SK-MEL-5 (cell line): ENCODE results near the gene ABLIM3. TPM values are rescaled to one million over a fixed set of nuclear protein-coding genes. Genes with fewer than 3 reads are reported as not detected.

Experiments used
- DNase-seq: peaks from one replicate; pipeline ENCODE4 v3.0.0-alpha.2; 2016; ENCODE audit warnings: low read depth, low spot score
- in situ Hi-C: cut with HindIII; loops from 2 replicates; pipeline ENCODE4 v1.10.0; 2016; ENCODE audit warnings: low sequenced_read_pairs, high pct_unique_total_duplicates, low pct_unique_long_range_greater_than_20kb
- total RNA-seq: library from RNA; depleted of rRNA; stranded (reverse); fragments of >200 nt; shearing (Covaris generic); gene quantifications from 2 replicates; pipeline ENCODE4 v1.2.3, GENCODE V29; 2014; rRNA removed

The ABLIM3 gene
- total RNA-seq, 1 experiment from 2014 or later: 0.58 TPM

GRCh38 chr5:149299451-149300054, 158.3 kb downstream of the ABLIM3 start:
- in situ Hi-C loops: no loop called here
- no peak for DNase-seq

- in situ Hi-C loops: no loop called here
These were observed 159.1 kb downstream of the ABLIM3 start for GRCh38 chr5:149300441-149300840.

GRCh38 chr5:149301049-149301743, 159.9 kb downstream of the ABLIM3 start:
- DNase-seq: no peak
- in situ Hi-C loops: no loop called here

More at GRCh38 chr5:149300441-149300840, 159.1 kb downstream of the ABLIM3 start:
- DNase-seq: no peak

- in situ Hi-C loops: no loop called here
- no peak for DNase-seq
These were observed 160.6 kb downstream of the ABLIM3 start for GRCh38 chr5:149301744-149302380.

GRCh38 chr5:149302641-149303040, 161.3 kb downstream of the ABLIM3 start:
- no peak for DNase-seq
- in situ Hi-C loops: no loop called here

GRCh38 chr5:149303210-149303609, 161.9 kb downstream of the ABLIM3 start:
- in situ Hi-C loops: no loop called here
- no peak for DNase-seq

- in situ Hi-C loops: no loop called here
These were observed 163.1 kb downstream of the ABLIM3 start for GRCh38 chr5:149304195-149305078.

GRCh38 chr5:149309354-149309753, 168.1 kb downstream of the ABLIM3 start:
- no peak for DNase-seq
- in situ Hi-C loops: no loop called here

More at GRCh38 chr5:149304195-149305078, 163.1 kb downstream of the ABLIM3 start:
- DNase-seq: no peak

Other genes with a start within 250 kb of the ABLIM3 start
- 21.8 and 22.1 TPM in 2 replicates for gene SH3TC2, start 78.4 kb upstream of the ABLIM3 start, total RNA-seq
- gene AFAP1L1, start 130.4 kb downstream of the ABLIM3 start, total RNA-seq: 17.4 and 18.0 TPM in 2 replicates
- gene GRPEL2, start 204.0 kb downstream of the ABLIM3 start, total RNA-seq: 21.5 and 25.3 TPM in 2 replicates
- 2.9 TPM in 2 replicates for gene PCYOX1L, start 216.6 kb downstream of the ABLIM3 start, total RNA-seq
- not detected in 2 replicates for gene IL17B, start 237.8 kb downstream of the ABLIM3 start, total RNA-seq